ENCODE measurements around the gene C19orf33.
"Not testable (repeated sequence)": the region's sequence is repeated elsewhere in the genome, so short reads cannot be mapped to it uniquely, and the experiment has no call there.

C19orf33 gene

GRCh38 chr19:38309615-38310278, 5.7 kb downstream of the C19orf33 start:
- no peak for DNase-seq

- no peak for DNase-seq
Observed at GRCh38 chr19:38310279-38310670, 6.2 kb downstream of the C19orf33 start.

GRCh38 chr19:38310986-38311385, 6.9 kb downstream of the C19orf33 start:
- DNase-seq, result no peak

GRCh38 chr19:38315657-38316476, 11.8 kb downstream of the C19orf33 start, which contains the start of gene YIF1B:
Gene YIF1B (minus strand): TSS chr19:38315947. CDS start chr19:38315917, 30 bp downstream.
- peak; percentile 98 for DNase-seq

GRCh38 chr19:38316477-38317067, 12.5 kb downstream of the C19orf33 start:
- DNase-seq, result no peak

- peak; percentile 23 for DNase-seq
Observed at GRCh38 chr19:38317104-38317612, 13.1 kb downstream of the C19orf33 start.

GRCh38 chr19:38318660-38319059, 14.6 kb downstream of the C19orf33 start:
- DNase-seq, result no peak

- DNase-seq, result peak; percentile 78
Observed at GRCh38 chr19:38319421-38320258, 15.6 kb downstream of the C19orf33 start, which contains the start of gene KCNK6. Gene KCNK6 (plus strand): TSS chr19:38319845. CDS start chr19:38319951, 106 bp downstream.

GRCh38 chr19:38320969-38321339, 16.9 kb downstream of the C19orf33 start:
- no peak for DNase-seq

GRCh38 chr19:38321646-38322196, 17.7 kb downstream of the C19orf33 start:
- no peak for DNase-seq

GRCh38 chr19:38323291-38323690, 19.2 kb downstream of the C19orf33 start:
- DNase-seq, result no peak

GRCh38 chr19:38324431-38324830, 20.4 kb downstream of the C19orf33 start:
- no peak for DNase-seq

GRCh38 chr19:38326591-38326990, 22.5 kb downstream of the C19orf33 start:
- no peak for DNase-seq

- DNase-seq, result no peak
Observed at GRCh38 chr19:38329651-38330050, 25.6 kb downstream of the C19orf33 start.

- DNase-seq, result no peak
Observed at GRCh38 chr19:38331728-38332127, 27.7 kb downstream of the C19orf33 start.

GRCh38 chr19:38333245-38333644, 29.2 kb downstream of the C19orf33 start:
- DNase-seq, result no peak

- peak; percentile 98 for DNase-seq
Observed at GRCh38 chr19:38335949-38336637, 32.0 kb downstream of the C19orf33 start.

- DNase-seq, result peak; percentile 97
Observed at GRCh38 chr19:38336638-38337359, 32.7 kb downstream of the C19orf33 start.

GRCh38 chr19:38337360-38337653, 33.3 kb downstream of the C19orf33 start:
- no peak for DNase-seq

GRCh38 chr19:38339011-38339410, 35.0 kb downstream of the C19orf33 start:
- not testable (repeated sequence) for DNase-seq

- no peak for DNase-seq
Observed at GRCh38 chr19:38340927-38341326, 36.9 kb downstream of the C19orf33 start.

All from stimulated activated CD4-positive, alpha-beta T cell treated with anti-CD3 and anti-CD28 coated beads, Interleukin-15, amount 100 ng/mL, for 24 hours (primary cell).